Mesodermal cell (in vitro differentiated cells): ENCODE measurements around the gene GEMIN4.
"Not testable (repeated sequence)": the region's sequence is repeated elsewhere in the genome, so short reads cannot be mapped to it uniquely, and the experiment has no call there.

Source experiments
- H3K27ac ChIP-seq: 2 replicates; pipeline ENCODE4 v1.7.0; 2013; ENCODE audit warnings: mild to moderate bottlenecking, low read depth, low read length, moderate library complexity; ENCODE audit not compliant: severe bottlenecking
- H3K36me3 ChIP-seq: 2 replicates; pipeline ENCODE4 v1.7.1; 2013; ENCODE audit warnings: mild to moderate bottlenecking, low read length, moderate library complexity; ENCODE audit not compliant: control insufficient read depth, insufficient read depth
- H3K4me1 ChIP-seq: one replicate; pipeline ENCODE4 v1.7.1; 2013; ENCODE audit warnings: mild to moderate bottlenecking, low read length; ENCODE audit not compliant: insufficient read depth, control insufficient read depth, poor library complexity, severe bottlenecking
- H3K4me3 ChIP-seq: 2 replicates; pipeline ENCODE4 v1.7.0; 2013; ENCODE audit warnings: low read length, control low read depth, mild to moderate bottlenecking; ENCODE audit not compliant: insufficient read depth, poor library complexity, severe bottlenecking; ENCODE audit errors: extremely low read depth
- H3K9me3 ChIP-seq: 2 replicates; pipeline ENCODE4 v1.7.1; 2013; ENCODE audit warnings: mild to moderate bottlenecking, low read length, moderate library complexity; ENCODE audit not compliant: control insufficient read depth
- WGBS, 2 experiments: methylation state at CpG; one replicate each; pipeline ENCODE4 v1.1.5; 2013; ENCODE audit warnings: missing lambda C conversion rate in 2 of 2; ENCODE audit not compliant: insufficient coverage in 2 of 2; 5-methylcytosine and 5-hydroxymethylcytosine counted together

The GEMIN4 gene

DNA sequence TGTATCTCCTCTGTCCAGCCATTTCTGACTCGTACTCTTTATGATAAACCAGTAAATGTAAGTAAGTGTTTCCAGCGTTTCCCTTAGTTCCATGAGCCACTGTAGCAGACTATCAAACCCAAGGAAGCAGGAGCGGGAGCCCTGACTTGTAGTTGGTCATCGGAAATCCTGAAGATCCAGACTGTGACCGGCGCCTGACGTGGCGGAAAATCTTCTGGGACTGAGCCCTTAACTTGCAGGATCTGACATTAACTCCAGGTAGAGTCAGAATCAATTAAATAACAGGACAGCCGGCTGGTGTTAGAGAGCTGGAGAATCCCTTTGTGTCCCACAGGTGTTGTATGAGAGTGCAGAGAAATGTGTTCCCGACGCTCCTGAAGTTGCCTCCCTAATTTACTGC, 26.0 kb upstream of the GEMIN4 start:
- Histone ChIP-seq H3K4me1 (no peaks in the 10 kb centered on the region), H3K9me3 (no peaks in the 10 kb centered on the region), H3K27ac (no peak overlapping the region), H3K36me3 (peaks cover 64% of the 10 kb centered on the region), H3K4me3 (no peak overlapping the region)
- WGBS, 2 experiments, result 97% methylated on average over 8 to 11 of the region's 11 CpGs

GRCh38 chr17:774313-774584, 22.2 kb upstream of the GEMIN4 start:
- Histone ChIP-seq H3K4me1 (no peaks in the 10 kb centered on the region), H3K36me3 (peaks cover 95% of the 10 kb centered on the region), H3K4me3 (no peak overlapping the region), H3K27ac (no peak overlapping the region), H3K9me3 (no peaks in the 10 kb centered on the region)
- WGBS, 2 experiments, result 94 to 96% methylated on average over 5 of the region's 5 CpGs

DNA sequence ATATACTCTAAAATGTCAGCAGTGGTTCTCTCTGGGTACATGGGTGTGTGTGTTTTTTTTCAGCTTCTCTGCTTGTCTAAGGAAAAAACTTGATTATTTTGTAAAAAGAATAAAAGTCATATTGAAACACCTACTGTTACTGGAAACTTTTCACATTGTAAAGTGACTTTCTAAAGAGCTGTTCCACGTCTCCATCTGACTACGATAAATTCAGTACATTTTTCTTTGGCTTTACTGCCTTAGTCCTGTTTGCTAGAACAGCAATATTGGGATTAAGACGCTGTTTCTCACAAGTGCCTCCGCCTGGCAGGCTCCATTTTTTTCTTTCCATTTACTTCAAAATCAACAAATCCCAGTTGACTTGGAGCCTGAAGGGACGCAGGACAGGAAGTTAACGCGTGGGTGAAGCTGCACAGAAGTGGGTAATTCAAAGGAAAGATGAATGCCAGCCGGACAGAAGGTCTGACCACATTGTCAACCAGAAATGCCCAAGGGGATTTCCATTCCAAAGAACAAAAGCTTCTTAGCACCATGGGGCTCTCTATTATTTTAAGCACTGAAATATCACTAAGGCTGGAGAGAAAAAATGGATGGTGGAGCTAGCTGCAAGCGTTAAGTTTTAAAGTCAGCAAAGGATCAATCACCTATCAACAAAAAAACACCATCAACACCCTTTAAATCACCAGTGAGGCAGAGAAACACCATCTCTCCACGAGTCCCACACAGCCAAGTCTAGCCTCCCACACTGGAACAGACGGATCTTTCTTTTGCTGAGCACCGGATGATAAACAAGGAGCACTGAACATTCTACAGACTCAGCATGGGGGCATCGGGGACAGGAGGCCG, 21.6 kb upstream of the GEMIN4 start:
- WGBS, 2 experiments, result 88 to 90% methylated on average over 10 to 12 of the region's 14 CpGs
- Histone ChIP-seq H3K4me1 (no peaks in the 10 kb centered on the region), H3K36me3 (peaks cover 94% of the 10 kb centered on the region), H3K4me3 (no peak overlapping the region), H3K9me3 (no peaks in the 10 kb centered on the region), H3K27ac (no peak overlapping the region)

- H3K4me3 ChIP-seq, result no peak overlapping the region
- no CpG with 5 or more reads among the region's 5 CpGs for WGBS, 2 experiments
- H3K9me3 ChIP-seq, result no peaks in the 10 kb centered on the region
- peaks cover 88% of the 10 kb centered on the region for H3K36me3 ChIP-seq
- no peaks in the 10 kb centered on the region for H3K4me1 ChIP-seq
- no peak overlapping the region for H3K27ac ChIP-seq
These were observed 21.0 kb upstream of the GEMIN4 start for GRCh38 chr17:773016-773415.

GRCh38 chr17:767076-767475, 15.0 kb upstream of the GEMIN4 start:
- no peaks in the 10 kb centered on the region for H3K4me1 ChIP-seq
- H3K27ac ChIP-seq, result no peak overlapping the region
- H3K36me3 ChIP-seq, result peaks cover 76% of the 10 kb centered on the region
- 93 to 100% methylated on average over 1 to 2 of the region's 3 CpGs for WGBS, 2 experiments
- no peak overlapping the region for H3K4me3 ChIP-seq
- H3K9me3 ChIP-seq, result no peaks in the 10 kb centered on the region

- Histone ChIP-seq H3K4me1 (peaks cover 8% of the 10 kb centered on the region), H3K27ac (no peak overlapping the region), H3K4me3 (no peak overlapping the region), H3K9me3 (no peaks in the 10 kb centered on the region), H3K36me3 (peaks cover 85% of the 10 kb centered on the region)
- 92 to 98% methylated on average over 9 of the region's 9 CpGs for WGBS, 2 experiments
These were observed 8.3 kb upstream of the GEMIN4 start for GRCh38 chr17:760371-760770.

- H3K27ac ChIP-seq, result no peak overlapping the region
- H3K4me3 ChIP-seq, result no peak overlapping the region
- H3K4me1 ChIP-seq, result peaks cover 8% of the 10 kb centered on the region
- peaks cover 81% of the 10 kb centered on the region for H3K36me3 ChIP-seq
- H3K9me3 ChIP-seq, result no peaks in the 10 kb centered on the region
- 100% methylated on average over 3 of the region's 5 CpGs for WGBS, 2 experiments
These were observed 7.9 kb upstream of the GEMIN4 start for GRCh38 chr17:759964-760363.

DNA sequence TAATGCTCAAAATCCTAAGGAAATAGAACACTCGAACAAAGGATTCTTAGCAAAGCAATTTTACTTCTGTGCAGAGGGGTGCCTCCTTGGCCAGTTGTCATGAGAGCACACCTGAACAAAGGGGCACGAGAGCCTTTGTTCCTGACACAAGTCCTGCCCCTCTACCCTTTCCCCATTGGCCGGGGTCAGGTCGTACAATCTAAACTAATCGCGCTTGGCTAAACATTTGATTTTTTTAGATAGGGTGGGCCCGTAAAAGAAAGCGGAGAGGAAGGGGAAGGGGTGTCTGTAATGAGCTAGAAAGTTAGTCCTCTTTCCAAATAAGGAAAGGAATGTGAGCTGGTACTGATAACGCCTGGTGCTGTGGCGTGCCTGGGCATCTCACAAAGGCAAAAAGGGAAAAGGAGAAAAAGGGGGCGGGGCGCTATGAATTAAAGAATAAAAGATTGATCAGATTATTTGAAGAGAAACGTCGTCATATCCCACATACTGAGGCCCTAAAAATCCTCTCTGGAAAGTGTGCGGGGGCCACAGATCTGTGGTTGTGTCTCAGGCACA, 4.0 kb upstream of the GEMIN4 start:
- H3K4me1 ChIP-seq, H3K4me3 ChIP-seq, H3K9me3 ChIP-seq: not testable (repeated sequence)
- 86 to 88% methylated on average over 11 to 14 of the region's 15 CpGs for WGBS, 2 experiments
- peaks cover 50% of the 10 kb centered on the region for H3K36me3 ChIP-seq
- peak overlapping the region; percentile 13 for H3K27ac ChIP-seq

GRCh38 chr17:755319-755961, 3.4 kb upstream of the GEMIN4 start:
- H3K4me3 ChIP-seq, H3K9me3 ChIP-seq, H3K4me1 ChIP-seq: not testable (repeated sequence)
- 93 to 100% methylated on average over 9 of the region's 9 CpGs for WGBS, 2 experiments
- Histone ChIP-seq H3K36me3 (peaks cover 47% of the 10 kb centered on the region), H3K27ac (peak overlapping the region; percentile 10)

DNA sequence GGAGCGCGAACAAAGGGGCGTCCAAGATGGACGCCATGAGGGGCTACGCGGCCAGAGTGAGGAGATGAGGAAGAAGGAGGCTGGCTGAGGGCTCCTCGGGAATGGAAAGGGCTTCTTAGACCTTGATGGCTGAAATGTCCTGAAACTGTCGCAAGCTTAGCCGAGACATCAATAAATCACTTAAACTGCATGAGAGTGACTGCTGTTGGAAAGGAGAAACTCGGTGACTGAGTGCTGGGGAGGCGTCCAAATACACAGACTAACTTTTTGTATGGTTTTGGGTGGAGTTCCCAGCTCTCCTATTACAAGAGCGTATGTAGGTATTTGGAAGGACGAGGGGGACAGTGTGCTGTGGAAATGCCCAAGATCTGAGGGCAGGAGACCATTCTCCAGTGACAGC, 1.4 kb upstream of the GEMIN4 start:
- H3K9me3 ChIP-seq, result peaks cover 16% of the 10 kb centered on the region
- H3K27ac ChIP-seq, result no peak overlapping the region
- WGBS, 2 experiments, result 89 to 94% methylated on average over 8 to 13 of the region's 13 CpGs
- H3K4me1 ChIP-seq, result peaks cover 8% of the 10 kb centered on the region
- H3K36me3 ChIP-seq, result peaks cover 40% of the 10 kb centered on the region
- no peak overlapping the region for H3K4me3 ChIP-seq
